SK-N-MC (cell line): ENCODE measurements around the gene MAPT.

ENCODE experiments used
- DNase-seq: peaks from one replicate; pipeline ENCODE4 v3.0.0-alpha.2; 2011; ENCODE audit warnings: low read depth, low spot score
- H3K27ac ChIP-seq: fragments of 200-600 bp; sonication (generic); 2 replicates; pipeline ENCODE4 v1.5.1; 2016; ENCODE audit warnings: mixed run types
- H3K36me3 ChIP-seq: fragments of 200-600 bp; sonication (generic); 2 replicates; pipeline ENCODE4 v1.6.1; 2017; ENCODE audit warnings: antibody characterized with exemption, low read length, mixed read lengths; ENCODE audit not compliant: insufficient read depth
- H3K4me3 ChIP-seq: fragments of 200-600 bp; sonication (generic); 2 replicates; pipeline ENCODE4 v1.5.1; 2016
- H3K9ac ChIP-seq: fragments of 200-600 bp; sonication (generic); 2 replicates; pipeline ENCODE4 v1.8.0; 2017; ENCODE audit warnings: mixed run types, mixed read lengths; ENCODE audit not compliant: insufficient read length
- H3K9me3 ChIP-seq: fragments of 200-600 bp; sonication (generic); 2 replicates; pipeline ENCODE4 v1.6.1; 2017; ENCODE audit warnings: low read depth, mild to moderate bottlenecking, antibody characterized with exemption, low read length, moderate library complexity, mixed read lengths
- EZH2 ChIP-seq: fragments of 200-600 bp; sonication (generic); IDR thresholded peaks from one replicate; pipeline ENCODE4 v1.6.1; 2017; ENCODE audit warnings: antibody characterized with exemption
- FOXP2 ChIP-seq: optimal IDR thresholded peaks from 2 replicates; pipeline ENCODE3; 2011; ENCODE audit warnings: mild to moderate bottlenecking, moderate library complexity; ENCODE audit not compliant: insufficient read depth; ENCODE audit errors: extremely low read length, control extremely low read depth
- POLR2AphosphoS5 ChIP-seq: IDR thresholded peaks from 2 replicates; pipeline ENCODE4 v1.6.1; 2012; ENCODE audit warnings: mild to moderate bottlenecking, low read depth, low read length, borderline replicate concordance

MAPT gene

GRCh38 chr17:46032909-46033308 lies 138.6 kb downstream of the MAPT start:
- DNase-seq, result no peak
- H3K4me3 ChIP-seq, result no peak overlapping the region
- H3K9ac ChIP-seq, result no peak overlapping the region
- H3K27ac ChIP-seq, result no peak overlapping the region
- peaks cover 78% of the 10 kb centered on the region for H3K36me3 ChIP-seq
- no peak for TF ChIP-seq EZH2
- TF ChIP-seq POLR2AphosphoS5, result no peak; the same call in 1 of the 2 replicates
- H3K9me3 ChIP-seq, result no peaks in the 10 kb centered on the region

- DNase-seq, result no peak
- Histone ChIP-seq H3K9me3 (no peaks in the 10 kb centered on the region), H3K36me3 (peaks cover 83% of the 10 kb centered on the region), H3K9ac (no peak overlapping the region), H3K27ac (no peak overlapping the region), H3K4me3 (no peak overlapping the region)
- no peak for TF ChIP-seq POLR2AphosphoS5
- TF ChIP-seq FOXP2, result no peak
- no peak for TF ChIP-seq EZH2
Observed at GRCh38 chr17:46033392-46033791, 139.0 kb downstream of the MAPT start.

DNA sequence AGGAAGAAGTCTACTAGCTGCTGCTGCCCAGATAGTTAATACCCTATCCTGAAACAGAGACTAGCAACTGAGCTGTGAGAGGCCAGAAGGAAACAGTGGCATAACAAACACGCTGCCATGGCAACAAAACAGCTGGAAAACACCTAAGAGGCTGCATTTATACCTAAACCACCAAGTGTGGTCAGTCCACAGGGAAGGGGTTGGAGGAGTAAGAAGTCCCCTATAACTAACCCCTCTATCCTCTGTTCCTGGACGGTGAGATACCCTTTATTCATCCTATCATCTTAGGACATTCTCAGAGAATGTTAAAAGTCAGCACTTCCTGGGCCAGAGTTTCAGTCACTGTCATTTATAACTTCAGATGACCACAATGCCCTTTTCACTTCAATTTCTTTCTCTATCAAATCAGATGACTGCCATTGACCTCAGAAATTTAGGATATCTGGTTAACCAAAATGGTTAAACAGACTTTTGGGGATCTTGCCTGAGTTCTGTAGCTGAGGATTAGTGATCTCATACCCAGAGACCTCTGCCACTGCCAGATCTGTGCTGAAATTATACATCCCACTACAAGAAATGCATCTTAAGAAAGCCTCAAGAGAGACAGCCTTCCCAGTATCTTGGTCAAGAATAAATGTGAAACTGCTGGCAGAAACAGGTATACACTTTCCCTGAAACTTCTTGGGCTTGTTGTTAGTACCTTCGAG lies 140.9 kb downstream of the MAPT start:
- H3K27ac ChIP-seq, result no peak overlapping the region
- DNase-seq, result no peak
- H3K9ac ChIP-seq, result no peak overlapping the region
- TF ChIP-seq EZH2 (no peak), POLR2AphosphoS5 (no peak), FOXP2 (no peak)
- no peak overlapping the region for H3K4me3 ChIP-seq
- peaks cover 100% of the 10 kb centered on the region for H3K36me3 ChIP-seq
- no peaks in the 10 kb centered on the region for H3K9me3 ChIP-seq

- no peak overlapping the region for H3K9ac ChIP-seq
- no peak overlapping the region for H3K4me3 ChIP-seq
- peaks cover 100% of the 10 kb centered on the region for H3K36me3 ChIP-seq
- no peaks in the 10 kb centered on the region for H3K9me3 ChIP-seq
- H3K27ac ChIP-seq, result no peak overlapping the region
- TF ChIP-seq POLR2AphosphoS5 (no peak), EZH2 (no peak), FOXP2 (no peak)
- no peak for DNase-seq
Observed at GRCh38 chr17:46036491-46036890, 142.1 kb downstream of the MAPT start.

DNA sequence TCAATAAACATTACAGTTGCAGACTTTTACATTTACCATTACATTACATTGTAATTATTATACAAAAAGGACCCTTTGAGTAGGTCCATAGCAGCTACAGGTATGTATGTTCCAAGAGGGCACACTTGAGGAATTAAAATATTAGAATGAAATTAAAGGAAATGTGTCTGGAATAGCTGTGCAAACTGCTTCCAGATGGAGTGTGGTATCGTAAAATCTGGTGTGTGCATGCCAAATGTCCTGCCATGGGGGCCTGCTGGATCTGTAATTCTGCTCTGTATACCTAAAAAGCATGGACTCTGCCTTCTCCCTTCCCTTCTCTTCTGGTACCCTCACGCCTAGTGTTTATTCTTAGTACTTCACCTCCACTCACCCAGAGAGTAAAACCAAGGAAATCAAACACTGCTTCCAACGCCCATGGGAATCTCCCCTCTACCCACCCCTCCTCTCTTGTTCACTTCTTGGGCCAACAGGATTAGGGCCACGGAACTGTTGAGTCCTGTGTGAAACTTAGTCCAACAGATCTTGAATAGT lies 143.4 kb downstream of the MAPT start:
- H3K9ac ChIP-seq, result no peak overlapping the region
- no peak overlapping the region for H3K4me3 ChIP-seq
- TF ChIP-seq EZH2 (no peak), FOXP2 (no peak), POLR2AphosphoS5 (no peak)
- no peaks in the 10 kb centered on the region for H3K9me3 ChIP-seq
- no peak for DNase-seq
- H3K27ac ChIP-seq, result peak overlapping the region; percentile 35
- peaks cover 96% of the 10 kb centered on the region for H3K36me3 ChIP-seq

DNA sequence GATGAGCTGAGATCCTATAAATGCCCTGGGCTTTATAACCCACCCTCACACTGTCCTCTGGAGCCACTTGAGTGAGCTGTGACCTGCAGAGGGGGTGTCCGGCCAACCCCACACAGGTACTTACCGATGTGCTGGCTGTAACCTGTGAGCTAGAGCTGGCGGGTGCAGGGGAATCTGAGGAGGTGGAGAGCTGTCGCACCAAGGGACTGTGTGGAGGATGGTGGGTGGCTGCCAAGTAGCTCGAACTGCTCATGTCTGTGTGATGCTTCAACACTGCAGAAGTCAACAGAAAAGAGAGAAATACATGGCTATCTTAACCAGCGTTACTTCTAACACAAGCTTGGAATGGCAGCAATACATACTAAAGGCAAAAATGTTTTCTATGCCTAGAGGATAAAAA lies 144.1 kb downstream of the MAPT start:
- H3K9ac ChIP-seq, result no peak overlapping the region
- H3K27ac ChIP-seq, result peak overlapping the region; percentile 35
- no peak overlapping the region for H3K4me3 ChIP-seq
- H3K36me3 ChIP-seq, result peaks cover 96% of the 10 kb centered on the region
- H3K9me3 ChIP-seq, result no peaks in the 10 kb centered on the region
- TF ChIP-seq FOXP2, result no peak
- no peak for DNase-seq

DNA sequence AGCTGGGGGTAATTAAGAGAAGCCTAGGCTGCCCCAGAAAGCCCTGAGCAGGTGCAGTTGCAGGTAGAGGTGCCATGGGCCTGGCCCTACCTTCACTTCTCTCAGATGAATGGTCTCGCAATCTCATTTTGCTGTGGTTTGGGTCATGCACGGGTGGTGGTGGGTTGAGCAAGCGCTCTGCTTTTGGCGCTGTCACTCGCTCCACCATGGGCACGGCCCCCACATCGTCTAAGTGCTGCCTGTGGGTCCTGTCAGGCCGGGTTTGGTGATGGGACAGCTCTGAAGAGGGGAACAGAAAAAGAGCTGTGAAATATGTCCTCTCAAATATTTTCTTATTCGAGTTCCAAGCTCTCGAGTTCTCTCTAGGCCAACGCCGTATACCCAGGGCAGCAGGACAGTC lies 144.6 kb downstream of the MAPT start:
- Histone ChIP-seq H3K9me3 (no peaks in the 10 kb centered on the region), H3K9ac (no peak overlapping the region), H3K27ac (no peak overlapping the region), H3K36me3 (peaks cover 96% of the 10 kb centered on the region), H3K4me3 (no peak overlapping the region)
- no peak for DNase-seq
- TF ChIP-seq POLR2AphosphoS5 (no peak), EZH2 (no peak), FOXP2 (no peak)

GRCh38 chr17:46039592-46040186 lies 145.3 kb downstream of the MAPT start:
- Histone ChIP-seq H3K9ac (no peak overlapping the region), H3K36me3 (peaks cover 94% of the 10 kb centered on the region), H3K27ac (no peak overlapping the region), H3K9me3 (no peaks in the 10 kb centered on the region), H3K4me3 (no peak overlapping the region)
- no peak for DNase-seq
- no peak for TF ChIP-seq EZH2
- TF ChIP-seq POLR2AphosphoS5, result no peak
- no peak for TF ChIP-seq FOXP2

DNA sequence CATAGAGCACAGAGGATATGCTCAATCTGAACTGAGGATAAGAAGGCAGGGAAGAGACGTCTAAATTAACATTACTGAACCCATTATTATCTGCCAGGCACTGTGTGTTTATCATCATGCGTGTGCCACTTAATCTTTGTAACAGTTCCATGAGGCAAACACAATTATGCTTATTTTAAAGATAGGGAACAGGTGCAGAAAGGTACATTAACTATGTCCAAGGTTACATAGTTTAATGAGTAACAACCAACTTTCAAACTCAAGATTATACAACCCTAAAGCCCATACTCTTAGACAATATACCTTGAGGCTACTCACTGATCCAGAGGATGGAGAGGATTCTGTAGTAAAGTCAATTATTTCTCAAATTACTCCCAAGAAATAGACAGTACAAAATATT lies 147.9 kb downstream of the MAPT start:
- TF ChIP-seq POLR2AphosphoS5 (no peak), EZH2 (no peak), FOXP2 (no peak)
- H3K9ac ChIP-seq, result no peak overlapping the region
- H3K27ac ChIP-seq, result no peak overlapping the region
- DNase-seq, result no peak
- no peak overlapping the region for H3K4me3 ChIP-seq
- H3K9me3 ChIP-seq, result no peaks in the 10 kb centered on the region
- peaks cover 85% of the 10 kb centered on the region for H3K36me3 ChIP-seq
